Endothelial cell of hepatic sinusoid (primary cell): Measurements from ENCODE around the gene PODXL.

Experiments
- in situ Hi-C: cut with HindIII; loops from 2 replicates; pipeline ENCODE4 v1.10.0; 2017; ENCODE audit warnings: low sequenced_read_pairs

PODXL gene

GRCh38 chr7:131455546-131455945, 100.9 kb downstream of the PODXL start:
- in situ Hi-C loops, result no loop called here

DNA sequence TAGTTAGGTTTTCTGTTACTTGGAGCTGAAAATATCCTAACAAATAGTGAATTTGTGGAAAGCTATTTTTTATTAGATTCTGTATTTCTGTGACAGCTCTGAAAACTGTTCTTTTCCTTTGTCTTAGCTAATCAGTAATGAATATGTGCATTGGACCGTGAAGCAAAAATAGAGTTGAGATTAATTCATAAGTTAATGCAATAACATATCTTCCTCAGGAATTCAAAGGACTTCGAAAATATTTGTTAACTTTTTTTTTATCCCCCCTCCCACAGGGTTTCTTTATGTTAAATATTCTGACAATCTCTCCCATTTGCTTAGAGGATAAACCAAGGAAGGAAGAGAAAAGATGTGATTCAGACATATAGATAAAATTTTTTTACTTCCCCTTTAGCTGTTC, 101.4 kb downstream of the PODXL start:
- in situ Hi-C loops, result no loop called here

GRCh38 chr7:131454498-131454897, 101.9 kb downstream of the PODXL start:
- in situ Hi-C loops, result no loop called here
